Colonic mucosa (tissue), 4 donors: ENCODE measurements around the gene NNT. TPM values are rescaled to one million over a fixed set of nuclear protein-coding genes. Genes with fewer than 3 reads are reported as not detected.
A peak's percentile ranks its signal among the peaks of the same experiment; 100 is the strongest.

Experiments used
- DNase-seq: peaks from one replicate; pipeline ENCODE4 v3.0.0-alpha.2; 2020
- H3K27ac ChIP-seq: fragments of 200-600 bp; one replicate; pipeline ENCODE4 v1.8.0; 2021
- H3K27me3 ChIP-seq: fragments of 200-600 bp; one replicate; pipeline ENCODE4 v1.8.0; 2021
- H3K36me3 ChIP-seq: fragments of 200-600 bp; one replicate; pipeline ENCODE4 v1.8.0; 2021
- H3K4me1 ChIP-seq: fragments of 200-600 bp; one replicate; pipeline ENCODE4 v1.8.0; 2021; ENCODE audit warnings: mild to moderate bottlenecking
- H3K4me3 ChIP-seq: fragments of 200-600 bp; one replicate; pipeline ENCODE4 v1.8.0; 2021
- H3K9ac ChIP-seq, 2 donors: one replicate each; pipeline ENCODE4 v1.7.0; 2013; ENCODE audit warnings: control low read depth in 2 of 2, low read depth in 2 of 2, low read length in 2 of 2
- H3K9me3 ChIP-seq: fragments of 200-600 bp; one replicate; pipeline ENCODE4 v1.8.0; 2021
- CTCF ChIP-seq: fragments of 200-600 bp; IDR thresholded peaks from one replicate; pipeline ENCODE4 v1.8.0; 2022; ENCODE audit warnings: antibody characterized with exemption, mild to moderate bottlenecking
- intact Hi-C: fragments of 100-400 bp; cut with DNase I; formaldehyde crosslinking; loops from one replicate; pipeline ENCODE4 v1.14.1; 2022
- total RNA-seq, 2 donors: library from RNA; stranded (reverse); fragmentation: NEBNext Ultra II Directional in 1 of 2; extraction: Animal tissue kit (Norgen Biotek cat#: 25700) in 1 of 2; gene quantifications; one replicate each; pipeline ENCODE4 v1.2.1, GENCODE V29; 2021
- donor health status: healthy.
- donor health status: DM: no; HTN: no; CAD: no.
- donor health status: DM: no; HTN: no; CAD: no.

Gene NNT
- total RNA-seq, 2 donors from 2014 or later: 81.3 to 148 TPM

DNA sequence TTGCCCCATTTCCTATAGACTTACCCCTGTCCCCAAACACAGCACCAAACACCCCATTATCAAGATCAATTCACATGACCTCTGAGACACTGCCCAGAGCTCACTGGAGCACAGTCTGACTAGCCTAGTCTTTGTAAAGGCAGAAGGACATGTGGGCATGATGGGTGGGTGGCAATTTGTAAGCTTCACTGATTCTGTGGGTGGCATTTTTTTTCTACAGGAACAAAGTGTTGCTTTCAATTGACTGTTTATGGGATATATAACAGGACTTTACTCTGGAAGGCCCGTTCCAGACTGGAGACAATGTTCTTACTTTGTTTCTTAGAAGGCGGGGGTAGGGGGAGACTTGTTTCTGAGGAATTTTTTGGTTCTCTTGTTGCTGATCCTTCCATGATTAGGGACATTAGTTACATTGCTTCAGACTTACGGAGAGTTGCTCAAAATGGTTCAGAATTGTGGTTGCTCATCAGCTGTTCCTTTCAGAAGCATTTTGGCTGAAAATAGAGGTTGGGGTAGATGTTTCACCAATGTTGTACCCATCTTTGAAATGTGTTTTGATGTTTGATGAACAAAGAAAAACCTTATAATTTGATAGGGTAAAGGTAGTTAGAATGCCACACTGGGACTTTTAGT is 20.2 kb downstream of the NNT start:
- Histone ChIP-seq H3K4me1 (no peaks in the 10 kb centered on the region), H3K27me3 (no peaks in the 10 kb centered on the region), H3K9me3 (no peaks in the 10 kb centered on the region), H3K9ac (no peak overlapping the region), H3K36me3 (no peaks in the 10 kb centered on the region), H3K27ac (no peak overlapping the region), H3K4me3 (no peak overlapping the region)
- DNase-seq: no peak
- intact Hi-C loops: no loop called here
- TF ChIP-seq CTCF: no peak

DNA sequence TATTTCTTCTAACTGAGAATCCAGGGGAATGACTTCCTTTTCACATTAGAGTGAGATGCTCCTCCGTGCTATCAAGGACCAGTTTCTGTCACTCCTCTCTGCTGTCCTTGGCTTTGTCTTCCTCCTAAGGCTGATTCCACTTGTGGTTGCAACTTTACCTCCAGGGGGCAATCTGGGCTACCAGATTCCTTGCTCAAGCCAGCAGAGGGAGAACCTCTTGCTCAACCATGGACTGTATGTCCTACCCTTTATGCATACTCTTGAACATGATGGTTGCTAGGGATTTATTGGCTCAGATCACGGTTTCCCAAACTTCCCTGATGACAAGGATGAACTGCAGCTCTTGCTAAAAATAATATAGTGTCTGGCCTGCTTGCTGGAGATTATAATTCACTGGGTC is 24.0 kb downstream of the NNT start:
- no peaks in the 10 kb centered on the region for H3K36me3 ChIP-seq
- no peak for TF ChIP-seq CTCF
- peak; percentile 34 for DNase-seq
- no peaks in the 10 kb centered on the region for H3K4me1 ChIP-seq
- no peak overlapping the region for H3K9ac ChIP-seq
- no peak overlapping the region for H3K27ac ChIP-seq
- H3K9me3 ChIP-seq: no peaks in the 10 kb centered on the region
- no peak overlapping the region for H3K4me3 ChIP-seq
- H3K27me3 ChIP-seq: no peaks in the 10 kb centered on the region
- intact Hi-C loops: no loop called here

- Histone ChIP-seq H3K27me3 (no peaks in the 10 kb centered on the region), H3K4me1 (no peaks in the 10 kb centered on the region), H3K27ac (no peak overlapping the region), H3K9me3 (no peaks in the 10 kb centered on the region), H3K9ac (no peak overlapping the region), H3K4me3 (no peak overlapping the region), H3K36me3 (no peaks in the 10 kb centered on the region)
- peak; percentile 54 for TF ChIP-seq CTCF
- intact Hi-C loops: loop anchor here (10.0 kb wide), 1 partner anchor 1143 kb away; no protein-coding TSS in a partner anchor
- DNase-seq: peak; percentile 44
Observed at GRCh38 chr5:43631182-43631910, 28.4 kb downstream of the NNT start.

DNA sequence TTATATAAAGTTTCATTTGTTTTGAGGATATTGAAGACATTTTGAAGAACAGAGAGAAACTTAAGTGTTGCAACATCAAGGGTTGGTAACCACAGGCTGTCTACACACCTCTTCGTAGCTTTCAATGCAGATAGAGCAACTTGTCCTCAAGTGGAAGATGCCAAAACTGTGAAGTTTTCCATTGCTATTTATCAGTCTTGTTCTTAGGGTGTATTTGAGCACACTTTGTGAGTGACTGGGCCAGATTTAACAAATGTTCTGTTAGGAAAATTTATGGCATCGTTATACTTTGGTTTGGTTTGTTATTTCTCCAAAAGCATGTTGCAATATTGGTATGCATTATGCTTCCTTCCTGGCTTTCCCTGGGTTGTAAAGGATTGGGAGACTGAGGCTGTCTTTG is 31.6 kb downstream of the NNT start:
- Histone ChIP-seq H3K4me1 (no peaks in the 10 kb centered on the region), H3K27me3 (no peaks in the 10 kb centered on the region), H3K9me3 (no peaks in the 10 kb centered on the region), H3K36me3 (no peaks in the 10 kb centered on the region), H3K4me3 (no peak overlapping the region), H3K9ac (no peak overlapping the region), H3K27ac (no peak overlapping the region)
- TF ChIP-seq CTCF: no peak
- intact Hi-C loops: loop anchor here (10.0 kb wide), 1 partner anchor 1140 kb away; no protein-coding TSS in a partner anchor
- no peak for DNase-seq

GRCh38 chr5:43635374-43635773 is 32.4 kb downstream of the NNT start:
- Histone ChIP-seq H3K9me3 (no peaks in the 10 kb centered on the region), H3K4me1 (no peaks in the 10 kb centered on the region), H3K4me3 (no peak overlapping the region), H3K27me3 (no peaks in the 10 kb centered on the region), H3K9ac (no peak overlapping the region), H3K36me3 (no peaks in the 10 kb centered on the region), H3K27ac (no peak overlapping the region)
- intact Hi-C loops: loop anchor here (10.0 kb wide), 1 partner anchor 1139 kb away; no protein-coding TSS in a partner anchor
- no peak for TF ChIP-seq CTCF
- DNase-seq: no peak
